Skeletal muscle satellite cell (primary cell): ENCODE measurements around the gene TUBB4A.

Experiments
- H3K27me3 ChIP-seq: 2 replicates; pipeline ENCODE4 v1.7.0; 2013; ENCODE audit warnings: low read length; ENCODE audit not compliant: control insufficient read depth, insufficient read depth
- H3K36me3 ChIP-seq: 2 replicates; pipeline ENCODE4 v1.7.0; 2013; ENCODE audit warnings: mild to moderate bottlenecking, control low read depth, low read length; ENCODE audit not compliant: insufficient read depth
- H3K4me1 ChIP-seq: 2 replicates; pipeline ENCODE4 v1.7.0; 2013; ENCODE audit warnings: low read length; ENCODE audit not compliant: control insufficient read depth, insufficient read depth
- H3K4me2 ChIP-seq: 2 replicates; pipeline ENCODE4 v1.7.0; 2013; ENCODE audit warnings: mild to moderate bottlenecking, low read length
- H3K4me3 ChIP-seq: 2 replicates; pipeline ENCODE4 v1.7.0; 2013; ENCODE audit warnings: low read length
- H3K9ac ChIP-seq: 2 replicates; pipeline ENCODE4 v1.7.0; 2013; ENCODE audit warnings: mild to moderate bottlenecking, low read depth, low read length, moderate library complexity
- H3K9me3 ChIP-seq: replicated peaks from 2 replicates; pipeline ENCODE4 v1.7.0; 2013; ENCODE audit warnings: mild to moderate bottlenecking, control low read depth, low read length

The TUBB4A gene

GRCh38 chr19:6484831-6485230 is 17.3 kb downstream of the TUBB4A start:
- H3K4me3 ChIP-seq: no peak overlapping the region
- no peaks in the 10 kb centered on the region for H3K4me1 ChIP-seq
- H3K36me3 ChIP-seq: no peaks in the 10 kb centered on the region
- H3K9ac ChIP-seq: no peak overlapping the region
- no peaks in the 10 kb centered on the region for H3K9me3 ChIP-seq
- H3K27me3 ChIP-seq: peaks cover 9% of the 10 kb centered on the region
- no peak overlapping the region for H3K4me2 ChIP-seq

DNA sequence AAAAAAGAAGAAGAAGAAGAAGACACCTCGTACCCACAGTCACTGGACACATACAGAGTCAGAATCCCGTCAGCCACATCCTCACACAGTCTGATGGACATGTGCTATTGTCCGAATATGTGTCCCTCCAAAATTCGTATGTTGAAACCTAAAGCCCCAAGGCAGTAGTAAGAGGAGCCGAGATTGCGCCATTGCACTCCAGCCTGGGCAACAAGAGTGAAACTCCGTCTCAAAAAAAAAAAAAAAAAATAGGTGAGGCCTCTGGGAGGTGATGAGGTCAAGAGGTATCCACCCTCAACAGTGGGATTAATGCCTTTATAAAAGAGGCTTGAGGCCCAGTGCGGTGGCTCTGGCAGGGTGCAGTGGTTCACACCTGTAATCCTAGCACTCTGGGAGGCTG is 17.9 kb downstream of the TUBB4A start:
- Histone ChIP-seq H3K36me3 (no peaks in the 10 kb centered on the region), H3K27me3 (peaks cover 9% of the 10 kb centered on the region), H3K4me3 (no peak overlapping the region), H3K4me1 (no peaks in the 10 kb centered on the region), H3K4me2 (no peak overlapping the region), H3K9me3 (no peaks in the 10 kb centered on the region), H3K9ac (no peak overlapping the region)

GRCh38 chr19:6483235-6483634 is 18.9 kb downstream of the TUBB4A start:
- H3K9me3 ChIP-seq: no peaks in the 10 kb centered on the region
- H3K4me2 ChIP-seq: no peak overlapping the region
- no peak overlapping the region for H3K9ac ChIP-seq

DNA sequence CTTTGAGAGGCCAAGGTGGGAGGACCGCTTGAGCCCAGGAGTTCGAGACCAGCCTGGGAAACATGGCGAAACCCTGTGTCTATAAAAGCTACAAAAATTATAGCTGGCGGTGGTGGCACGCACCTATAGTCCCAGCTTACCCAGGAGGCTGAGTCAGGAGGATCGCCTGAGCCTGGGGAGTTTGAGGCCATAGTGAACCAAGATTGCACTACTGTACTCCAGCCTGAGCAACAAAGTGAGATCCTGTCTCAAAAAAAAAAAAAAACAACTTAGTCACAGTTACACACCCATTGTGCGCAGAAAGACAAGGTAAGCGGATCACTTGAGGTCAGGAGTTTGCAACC is 19.8 kb downstream of the TUBB4A start:
- H3K4me3 ChIP-seq: no peak overlapping the region
- H3K27me3 ChIP-seq: peaks cover 9% of the 10 kb centered on the region
- no peak overlapping the region for H3K9ac ChIP-seq

More at GRCh38 chr19:6483235-6483634, 18.9 kb downstream of the TUBB4A start:
- H3K4me3 ChIP-seq: no peak overlapping the region
- no peaks in the 10 kb centered on the region for H3K4me1 ChIP-seq
- no peaks in the 10 kb centered on the region for H3K36me3 ChIP-seq
- H3K27me3 ChIP-seq: peaks cover 9% of the 10 kb centered on the region

DNA sequence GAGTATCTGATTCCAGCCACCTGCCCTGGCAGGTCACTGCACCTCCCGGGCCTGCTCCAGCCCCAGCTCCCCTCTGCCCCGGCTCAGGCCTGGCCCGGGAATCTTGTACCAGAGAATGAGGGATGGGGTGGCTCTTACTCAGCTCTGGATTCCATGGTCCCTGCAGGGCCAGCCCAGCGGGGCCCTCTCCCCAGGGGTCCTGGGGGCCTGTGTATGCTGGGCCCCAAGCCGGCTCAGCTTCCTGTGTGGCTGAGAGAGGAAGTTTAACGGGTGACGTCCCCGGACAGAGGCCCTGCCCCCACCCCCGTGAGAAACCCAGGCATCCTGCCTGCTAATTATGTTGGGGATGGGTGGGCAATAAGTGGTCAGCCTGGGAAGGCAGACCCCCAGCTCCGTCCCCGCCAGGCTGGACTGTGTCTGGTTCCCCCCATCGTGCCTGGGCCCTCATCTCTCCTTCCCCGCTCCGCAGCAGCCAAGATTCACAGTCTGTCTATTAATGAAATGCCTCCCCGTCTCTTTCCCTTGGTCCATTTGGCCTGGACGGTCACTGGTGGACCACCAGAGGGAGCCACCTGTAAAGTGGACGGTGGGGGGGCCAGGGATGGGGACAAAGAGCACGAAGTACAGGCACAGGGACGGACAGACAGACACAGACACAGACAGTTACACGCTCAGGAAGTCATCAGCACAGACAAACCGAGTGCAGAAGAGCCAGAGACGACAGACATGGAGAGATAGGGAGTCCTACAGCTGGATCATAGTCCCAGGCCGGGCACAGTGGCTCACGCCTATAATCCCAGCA is 20.4 kb downstream of the TUBB4A start, which contains the start of gene DENND1C:
Gene DENND1C, minus strand, starts transcription at position 247 of the 802 bp plus-strand sequence. Its CDS starts 92 bp downstream, at position 155.
- H3K4me3 ChIP-seq: no peak within 1 kb of the TSS
- H3K4me2 ChIP-seq: no peak within 1 kb of the TSS
- H3K9me3 ChIP-seq: no peaks in the 10 kb centered on the region
- H3K27me3 ChIP-seq: peaks cover 9% of the 10 kb centered on the region
- no peaks in the 10 kb centered on the region for H3K4me1 ChIP-seq
- no peak within 1 kb of the TSS for H3K9ac ChIP-seq
- H3K36me3 ChIP-seq: no peaks in the 10 kb centered on the region

More for the DNA sequence above, 19.8 kb downstream of the TUBB4A start:
- Histone ChIP-seq H3K36me3 (no peaks in the 10 kb centered on the region), H3K4me2 (no peak overlapping the region), H3K4me1 (no peaks in the 10 kb centered on the region), H3K9me3 (no peaks in the 10 kb centered on the region)

DNA sequence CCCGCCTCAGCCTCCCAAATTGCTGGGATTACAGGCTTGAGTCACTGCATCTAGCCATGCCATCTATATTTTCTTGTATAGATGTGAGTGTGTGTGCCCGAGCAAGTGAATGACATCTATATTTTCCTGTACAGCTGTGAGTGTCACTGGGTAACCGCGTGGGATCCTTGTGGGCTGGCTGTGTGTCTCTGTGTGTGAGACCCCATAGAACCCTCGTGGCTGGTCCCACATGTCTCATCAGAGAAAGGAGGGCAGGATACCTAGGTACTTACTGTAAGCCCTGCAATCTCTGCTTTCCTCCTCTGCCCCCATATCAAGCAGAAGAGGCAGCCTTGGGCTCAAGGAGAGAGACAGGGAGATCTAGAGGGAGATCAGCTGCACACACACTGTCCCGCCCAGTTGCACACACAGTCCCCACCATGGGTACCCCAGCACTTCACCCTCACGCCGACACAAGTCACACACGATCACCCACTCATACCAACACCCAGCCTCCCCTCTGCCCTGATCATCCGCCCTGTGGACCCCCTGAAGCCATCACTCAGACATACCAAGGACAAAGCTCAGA is 21.2 kb downstream of the TUBB4A start:
- H3K4me1 ChIP-seq: no peaks in the 10 kb centered on the region
- H3K4me3 ChIP-seq: no peak overlapping the region
- peaks cover 14% of the 10 kb centered on the region for H3K27me3 ChIP-seq
- H3K36me3 ChIP-seq: no peaks in the 10 kb centered on the region
- H3K4me2 ChIP-seq: no peak overlapping the region
- no peak overlapping the region for H3K9ac ChIP-seq
- H3K9me3 ChIP-seq: no peaks in the 10 kb centered on the region

- Histone ChIP-seq H3K9ac (no peak overlapping the region), H3K4me1 (no peaks in the 10 kb centered on the region), H3K4me3 (no peak overlapping the region), H3K36me3 (no peaks in the 10 kb centered on the region), H3K9me3 (no peaks in the 10 kb centered on the region), H3K27me3 (peaks cover 24% of the 10 kb centered on the region), H3K4me2 (no peak overlapping the region)
Observed at GRCh38 chr19:6479836-6480398, 22.2 kb downstream of the TUBB4A start.

DNA sequence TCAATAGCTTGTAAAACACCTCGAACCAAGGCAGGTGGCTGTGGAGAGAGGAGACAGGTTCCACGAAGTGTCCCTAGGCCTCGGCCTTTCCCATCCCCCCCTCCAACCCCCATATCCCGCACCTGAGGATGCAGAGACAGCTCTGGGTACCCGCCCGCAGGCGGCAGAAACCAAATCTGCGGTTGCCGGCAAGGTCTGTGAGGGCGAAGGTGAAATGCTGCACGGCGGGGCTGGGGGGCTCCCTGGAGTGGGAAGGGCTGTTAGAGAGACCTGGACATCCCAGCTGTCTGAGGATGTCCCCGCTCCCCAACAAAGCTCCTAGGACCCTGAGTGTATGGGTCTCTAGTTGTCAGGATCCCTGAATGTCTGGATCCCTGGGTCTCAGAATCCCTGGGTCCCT is 23.3 kb downstream of the TUBB4A start:
- Histone ChIP-seq H3K9ac (no peak overlapping the region), H3K27me3 (peaks cover 24% of the 10 kb centered on the region), H3K9me3 (no peaks in the 10 kb centered on the region), H3K4me2 (no peak overlapping the region), H3K4me3 (no peak overlapping the region), H3K36me3 (no peaks in the 10 kb centered on the region), H3K4me1 (no peaks in the 10 kb centered on the region)

DNA sequence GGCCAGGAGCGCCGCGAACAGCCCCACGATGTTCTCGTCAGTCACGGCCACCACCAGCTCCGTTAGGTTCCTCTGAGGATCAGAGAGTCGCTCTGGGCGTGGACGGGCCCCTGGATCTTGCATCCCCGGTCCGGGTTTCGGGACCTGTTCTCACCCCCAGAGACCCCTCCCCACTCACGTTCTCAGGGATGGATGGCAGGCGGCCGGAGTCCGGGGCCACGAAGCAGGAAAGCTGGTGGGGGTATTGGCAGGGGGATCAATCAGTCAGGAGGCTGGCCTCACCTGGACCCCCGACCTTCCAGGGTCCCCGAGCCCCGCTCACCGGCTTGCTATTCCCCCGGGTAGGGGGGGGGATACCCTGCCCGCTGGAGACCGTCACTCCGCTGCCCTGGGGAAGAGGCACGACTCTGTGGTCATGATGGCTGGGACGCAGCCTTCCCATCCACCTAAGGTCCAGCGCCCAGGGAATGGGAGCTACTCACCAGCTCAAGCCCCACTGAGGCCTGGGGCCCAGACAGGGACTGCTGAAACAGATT is 25.1 kb downstream of the TUBB4A start:
- Histone ChIP-seq H3K36me3 (no peaks in the 10 kb centered on the region), H3K27me3 (peaks cover 19% of the 10 kb centered on the region), H3K9ac (no peak overlapping the region), H3K9me3 (no peaks in the 10 kb centered on the region), H3K4me3 (no peak overlapping the region), H3K4me1 (no peaks in the 10 kb centered on the region), H3K4me2 (no peak overlapping the region)

DNA sequence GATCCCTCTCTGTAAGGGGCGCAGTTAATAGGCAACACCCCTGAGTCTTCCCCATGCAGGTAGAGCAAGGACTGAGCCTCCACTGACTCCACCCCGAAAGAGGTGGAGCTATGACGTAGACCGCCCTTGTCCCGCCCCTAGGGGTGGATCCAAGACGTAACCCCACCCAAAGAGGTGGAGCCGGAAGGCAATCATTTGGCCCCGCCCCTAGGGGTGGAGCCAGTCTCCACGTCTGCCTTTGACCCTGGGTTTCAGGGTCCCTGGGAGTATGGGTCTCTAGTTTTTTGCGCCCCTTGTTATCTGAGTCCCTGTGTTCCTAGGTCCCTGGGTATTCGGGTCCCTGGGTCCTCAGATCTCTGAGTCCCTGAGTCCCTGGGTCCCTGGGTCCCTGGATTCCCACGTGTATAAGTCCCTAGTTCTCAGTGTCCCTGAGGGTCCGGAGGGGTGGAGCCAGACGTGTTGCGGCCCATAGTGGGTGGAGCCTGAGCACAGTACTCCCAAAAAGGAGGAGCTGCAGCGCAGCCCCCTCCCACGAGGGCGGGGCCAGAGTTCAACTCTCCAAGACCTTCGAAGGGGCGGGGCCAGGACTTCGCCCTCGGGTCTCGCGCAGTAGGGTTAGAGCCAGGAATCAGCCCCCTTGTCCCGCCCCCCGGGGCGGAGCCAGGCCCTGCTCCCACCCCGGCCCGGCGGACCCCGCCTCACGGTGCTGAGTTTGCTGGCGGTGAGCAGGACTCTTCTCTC is 25.8 kb downstream of the TUBB4A start:
- no peak overlapping the region for H3K4me3 ChIP-seq
- no peak overlapping the region for H3K9ac ChIP-seq
- H3K27me3 ChIP-seq: peaks cover 19% of the 10 kb centered on the region
- no peaks in the 10 kb centered on the region for H3K4me1 ChIP-seq
- H3K4me2 ChIP-seq: no peak overlapping the region
- no peaks in the 10 kb centered on the region for H3K36me3 ChIP-seq
- no peaks in the 10 kb centered on the region for H3K9me3 ChIP-seq
